MM.1S (cell line): ENCODE data around the gene LAMB2.

Experiments
- DNase-seq: peaks from one replicate; pipeline ENCODE4 v3.0.0-alpha.2; 2015
- H2AFZ ChIP-seq: fragments of 300-600 bp; sonication (generic); 2 replicates; pipeline ENCODE4 v1.6.0; 2016; ENCODE audit warnings: antibody characterized with exemption, low read length
- H3F3A ChIP-seq: fragments of 300-600 bp; sonication (generic); 2 replicates; pipeline ENCODE4 v1.6.1; 2016; ENCODE audit warnings: mild to moderate bottlenecking, antibody characterized with exemption, low read length, moderate library complexity, mixed read lengths; ENCODE audit not compliant: insufficient read depth
- H3K27ac ChIP-seq: fragments of 300-600 bp; sonication (generic); 2 replicates; pipeline ENCODE4 v1.5.1; 2016; ENCODE audit warnings: mild to moderate bottlenecking, low read length
- H3K27me3 ChIP-seq: fragments of 300-600 bp; sonication (generic); replicated peaks from 2 replicates; pipeline ENCODE4 v1.6.0; 2016; ENCODE audit warnings: low read length; ENCODE audit not compliant: insufficient read depth
- H3K36me3 ChIP-seq: fragments of 300-600 bp; sonication (generic); replicated peaks from 2 replicates; pipeline ENCODE4 v1.6.1; 2016; ENCODE audit warnings: mild to moderate bottlenecking, low read length, mixed read lengths; ENCODE audit not compliant: insufficient read depth
- H3K4me1 ChIP-seq: fragments of 300-600 bp; sonication (generic); 2 replicates; pipeline ENCODE4 v1.6.1; 2016; ENCODE audit warnings: low read length, mixed read lengths
- H3K4me2 ChIP-seq: fragments of 300-600 bp; sonication (generic); 2 replicates; pipeline ENCODE4 v1.6.0; 2016; ENCODE audit warnings: low read depth, low read length
- H3K4me3 ChIP-seq: fragments of 300-600 bp; sonication (generic); 2 replicates; pipeline ENCODE4 v1.5.1; 2016; ENCODE audit warnings: low read length, mixed read lengths
- H3K79me2 ChIP-seq: fragments of 300-600 bp; sonication (generic); 2 replicates; pipeline ENCODE4 v1.6.1; 2016; ENCODE audit warnings: mixed run types, low read length, mixed read lengths
- H3K9ac ChIP-seq: fragments of 300-600 bp; sonication (generic); 2 replicates; pipeline ENCODE4 v1.6.1; 2016; ENCODE audit warnings: low read length, mixed read lengths
- H3K9me2 ChIP-seq: fragments of 300-600 bp; sonication (generic); replicated peaks from 2 replicates; pipeline ENCODE4 v1.6.1; 2016; ENCODE audit warnings: mild to moderate bottlenecking, low read length, mixed read lengths; ENCODE audit not compliant: insufficient read depth
- H3K9me3 ChIP-seq: fragments of 300-600 bp; sonication (generic); replicated peaks from 2 replicates; pipeline ENCODE4 v1.6.1; 2016; ENCODE audit warnings: mild to moderate bottlenecking, low read length, mixed read lengths; ENCODE audit not compliant: insufficient read depth
- H4K20me1 ChIP-seq: fragments of 300-600 bp; sonication (generic); 2 replicates; pipeline ENCODE4 v1.6.1; 2016; ENCODE audit warnings: mild to moderate bottlenecking, low read length, moderate library complexity, mixed read lengths; ENCODE audit not compliant: insufficient read depth
- CTCF ChIP-seq: fragments of 300-600 bp; sonication (generic); IDR thresholded peaks from 2 replicates; pipeline ENCODE4 v1.5.1; 2016; ENCODE audit warnings: antibody characterized with exemption, low read length, mixed read lengths
- EZH2 ChIP-seq: fragments of 300-600 bp; sonication (generic); optimal IDR thresholded peaks from 2 replicates; pipeline ENCODE3; 2017; ENCODE audit warnings: low read depth, mild to moderate bottlenecking, antibody characterized with exemption, low read length, mixed read lengths
- EZH2phosphoT487 ChIP-seq: fragments of 300-600 bp; sonication (generic); IDR thresholded peaks from 2 replicates; pipeline ENCODE4 v1.6.1; 2018; ENCODE audit warnings: antibody characterized with exemption, low read length

LAMB2 gene

GRCh38 chr3:49171775-49172500 is 39.1 kb upstream of the LAMB2 start:
- H3K79me2 ChIP-seq, result no peaks in the 10 kb centered on the region
- no peaks in the 10 kb centered on the region; the same call in 1 of the 2 replicates for H3K27me3 ChIP-seq
- no peaks in the 10 kb centered on the region for H3K36me3 ChIP-seq
- H3K27ac ChIP-seq, result no peak overlapping the region
- TF ChIP-seq EZH2phosphoT487, result no peak
- no peak for TF ChIP-seq EZH2
- no peak for TF ChIP-seq CTCF
- peak overlapping the region; percentile 86 for H3K4me3 ChIP-seq
- H3K4me2 ChIP-seq, result peak overlapping the region; percentile 89
- H3K9ac ChIP-seq, result peak overlapping the region; percentile 48; the same call in 1 of the 2 replicates
- H3K9me2 ChIP-seq, result no peaks in the 10 kb centered on the region
- no peaks in the 10 kb centered on the region for H4K20me1 ChIP-seq
- H2AFZ ChIP-seq, result peak overlapping the region; percentile 98
- H3K4me1 ChIP-seq, result no peaks in the 10 kb centered on the region
- no peaks in the 10 kb centered on the region for H3F3A ChIP-seq
- DNase-seq, result no peak
- H3K9me3 ChIP-seq, result no peaks in the 10 kb centered on the region

- no peaks in the 10 kb centered on the region for H3K9me3 ChIP-seq
- no peaks in the 10 kb centered on the region; the same call in 1 of the 2 replicates for H3K27me3 ChIP-seq
- H3K36me3 ChIP-seq, result no peaks in the 10 kb centered on the region
- peak; percentile 68 for DNase-seq
- H3F3A ChIP-seq, result no peaks in the 10 kb centered on the region
- H3K4me3 ChIP-seq, result peak within 1 kb of the TSS; percentile 86
- peaks cover 5% of the 10 kb centered on the region; the same call in 1 of the 2 replicates for H3K4me1 ChIP-seq
- H3K79me2 ChIP-seq, result 0 out of 2 replicates have a peak, but pooled peaks cover 3% of the 10 kb centered on the region
- H3K4me2 ChIP-seq, result peak within 1 kb of the TSS; percentile 89
- H4K20me1 ChIP-seq, result no peaks in the 10 kb centered on the region
- peak within 1 kb of the TSS; percentile 98 for H2AFZ ChIP-seq
- H3K27ac ChIP-seq, result no peak within 1 kb of the TSS
- H3K9me2 ChIP-seq, result no peaks in the 10 kb centered on the region
- peak within 1 kb of the TSS; percentile 48; the same call in 1 of the 2 replicates for H3K9ac ChIP-seq
- no peak for TF ChIP-seq EZH2
- TF ChIP-seq CTCF, result peak; percentile 94
- TF ChIP-seq EZH2phosphoT487, result no peak
These were observed 38.4 kb upstream of the LAMB2 start, which contains the start of gene KLHDC8B for GRCh38 chr3:49171119-49171774. Gene KLHDC8B (plus strand): TSS chr3:49171598. CDS start chr3:49172770, 1,172 bp downstream.

GRCh38 chr3:49170744-49171118 is 37.9 kb upstream of the LAMB2 start:
- H3K9ac ChIP-seq, result peak overlapping the region; percentile 48; the same call in 1 of the 2 replicates
- peaks cover 5% of the 10 kb centered on the region; the same call in 1 of the 2 replicates for H3K4me1 ChIP-seq
- H3K36me3 ChIP-seq, result no peaks in the 10 kb centered on the region
- peak overlapping the region; percentile 89 for H3K4me2 ChIP-seq
- TF ChIP-seq EZH2 (no peak), EZH2phosphoT487 (no peak), CTCF (no peak)
- peak overlapping the region; percentile 86 for H3K4me3 ChIP-seq
- H3K79me2 ChIP-seq, result peaks cover 5% of the 10 kb centered on the region
- no peaks in the 10 kb centered on the region for H3K9me3 ChIP-seq
- H3K27me3 ChIP-seq, result no peaks in the 10 kb centered on the region; the same call in 1 of the 2 replicates
- no peaks in the 10 kb centered on the region for H3K9me2 ChIP-seq
- H3F3A ChIP-seq, result no peaks in the 10 kb centered on the region
- no peak overlapping the region for H3K27ac ChIP-seq
- peak overlapping the region; percentile 98 for H2AFZ ChIP-seq
- H4K20me1 ChIP-seq, result no peaks in the 10 kb centered on the region
- no peak for DNase-seq
